Peyer's patch (tissue), 4 donors: Measurements from ENCODE around the gene SLC19A3.
"Not testable (repeated sequence)": the region's sequence is repeated elsewhere in the genome, so short reads cannot be mapped to it uniquely, and the experiment has no call there.

Experiments
- POLR2A ChIP-seq, 2 donors: fragments of 450-650 bp; IDR thresholded peaks; one replicate each; pipeline ENCODE4 v1.5.1; 2017; ENCODE audit warnings: antibody characterized with exemption in 2 of 2, mild to moderate bottlenecking in 2 of 2, moderate library complexity in 2 of 2
- TF ChIP-seq, protein P1 (sequence below), 6 experiments: fragments of 450-650 bp in 4 of 6; fragments of 200-600 bp in 2 of 6; sonication (generic) in 1 of 6; IDR thresholded peaks; one replicate each; pipeline ENCODE4 v1.5.1; 2017 to 2019; ENCODE audit warnings: antibody characterized with exemption in 6 of 6, mild to moderate bottlenecking in 3 of 6, moderate library complexity in 1 of 6

DNA sequence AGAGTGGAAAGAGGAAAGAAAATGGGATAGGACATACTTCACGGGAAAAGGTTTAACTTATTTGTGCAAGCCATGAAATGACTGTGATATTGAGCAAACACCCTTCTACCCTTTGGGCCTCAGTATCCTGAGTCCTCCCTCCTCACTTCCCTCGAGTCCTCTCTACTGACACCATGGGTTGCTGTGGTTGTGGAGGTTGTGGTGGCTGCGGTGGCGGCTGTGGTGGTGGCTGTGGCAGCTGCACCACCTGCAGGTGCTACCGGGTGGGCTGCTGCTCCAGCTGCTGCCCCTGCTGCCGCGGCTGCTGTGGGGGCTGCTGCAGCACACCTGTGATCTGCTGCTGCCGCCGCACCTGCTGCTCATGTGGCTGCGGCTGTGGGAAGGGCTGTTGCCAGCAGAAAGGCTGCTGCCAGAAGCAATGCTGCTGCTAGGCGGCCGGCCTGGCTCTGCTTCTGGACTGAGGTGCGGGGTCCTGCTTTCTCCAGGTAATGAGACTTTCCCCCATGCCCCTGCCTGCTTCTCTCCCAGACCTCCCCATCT, 51.1 kb downstream of the SLC19A3 start, which contains the start of gene SCYGR5:
- not testable (repeated sequence) for TF ChIP-seq POLR2A (IDR thresholded peaks at IDR 0.05)
- TF ChIP-seq, protein P1, sequence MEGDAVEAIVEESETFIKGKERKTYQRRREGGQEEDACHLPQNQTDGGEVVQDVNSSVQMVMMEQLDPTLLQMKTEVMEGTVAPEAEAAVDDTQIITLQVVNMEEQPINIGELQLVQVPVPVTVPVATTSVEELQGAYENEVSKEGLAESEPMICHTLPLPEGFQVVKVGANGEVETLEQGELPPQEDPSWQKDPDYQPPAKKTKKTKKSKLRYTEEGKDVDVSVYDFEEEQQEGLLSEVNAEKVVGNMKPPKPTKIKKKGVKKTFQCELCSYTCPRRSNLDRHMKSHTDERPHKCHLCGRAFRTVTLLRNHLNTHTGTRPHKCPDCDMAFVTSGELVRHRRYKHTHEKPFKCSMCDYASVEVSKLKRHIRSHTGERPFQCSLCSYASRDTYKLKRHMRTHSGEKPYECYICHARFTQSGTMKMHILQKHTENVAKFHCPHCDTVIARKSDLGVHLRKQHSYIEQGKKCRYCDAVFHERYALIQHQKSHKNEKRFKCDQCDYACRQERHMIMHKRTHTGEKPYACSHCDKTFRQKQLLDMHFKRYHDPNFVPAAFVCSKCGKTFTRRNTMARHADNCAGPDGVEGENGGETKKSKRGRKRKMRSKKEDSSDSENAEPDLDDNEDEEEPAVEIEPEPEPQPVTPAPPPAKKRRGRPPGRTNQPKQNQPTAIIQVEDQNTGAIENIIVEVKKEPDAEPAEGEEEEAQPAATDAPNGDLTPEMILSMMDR (IDR thresholded peaks at IDR 0.05) = not testable (repeated sequence)
